ENCODE results near the gene MRTFA.

MRTFA gene

DNA sequence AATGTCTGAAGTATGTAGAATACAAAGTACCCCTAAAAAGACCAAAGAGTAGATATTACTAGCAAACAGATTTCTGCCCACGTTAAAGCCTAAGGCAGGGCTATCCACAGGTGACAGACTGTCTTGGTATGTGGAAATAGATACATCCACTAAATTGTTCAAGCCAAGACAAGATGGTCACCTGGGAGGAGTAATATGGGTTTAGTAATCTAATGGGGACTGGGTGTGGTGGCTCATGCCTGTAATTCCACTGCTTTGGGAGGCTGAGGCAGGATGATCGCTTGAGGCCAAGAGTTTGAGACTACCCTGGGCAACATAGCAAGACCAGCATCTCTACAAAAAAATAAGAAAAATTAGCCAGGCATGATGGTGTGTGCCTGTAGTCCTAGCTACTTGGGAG lies 258.6 kb downstream of the MRTFA start:
- no peak for DNase-seq

DNA sequence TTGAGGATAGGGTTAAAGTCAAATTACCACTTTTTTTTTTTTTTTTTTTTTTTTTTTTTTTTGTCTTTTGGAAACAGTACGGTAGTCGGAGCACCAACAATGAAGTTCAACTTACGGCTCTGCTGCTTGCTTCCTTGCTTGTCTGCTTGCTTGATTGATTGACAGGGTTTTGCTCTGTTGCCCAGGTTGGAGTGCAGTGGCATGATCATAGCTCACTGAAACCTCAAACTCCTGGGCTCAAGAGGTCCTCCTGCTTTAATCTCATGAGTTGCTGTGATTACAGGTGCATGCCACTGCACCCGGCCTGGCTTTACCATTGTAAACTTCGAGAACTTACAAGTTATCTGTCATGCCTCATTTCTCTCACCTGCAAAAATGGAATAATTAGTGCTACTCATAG lies 260.4 kb downstream of the MRTFA start:
- no peak for DNase-seq

DNA sequence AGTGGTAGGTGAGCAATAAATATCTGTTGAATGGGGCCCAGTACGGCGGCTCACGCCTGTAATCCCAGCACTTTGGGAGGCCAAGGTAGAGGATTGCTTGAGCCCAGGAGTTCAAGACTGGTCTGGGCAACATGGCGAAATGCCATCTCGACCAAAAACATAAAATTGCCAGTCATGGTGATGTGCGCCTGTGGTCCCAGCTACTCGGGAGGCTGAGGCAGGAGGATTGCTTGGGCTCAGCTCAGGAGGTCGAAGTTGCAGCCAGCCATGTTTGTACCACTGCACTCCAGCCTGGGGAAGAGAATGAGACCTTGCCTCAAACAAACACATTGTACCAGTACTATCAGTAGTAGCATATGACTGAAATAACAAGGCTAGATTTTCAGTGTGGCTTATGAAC lies 262.0 kb downstream of the MRTFA start:
- no peak for DNase-seq

DNA sequence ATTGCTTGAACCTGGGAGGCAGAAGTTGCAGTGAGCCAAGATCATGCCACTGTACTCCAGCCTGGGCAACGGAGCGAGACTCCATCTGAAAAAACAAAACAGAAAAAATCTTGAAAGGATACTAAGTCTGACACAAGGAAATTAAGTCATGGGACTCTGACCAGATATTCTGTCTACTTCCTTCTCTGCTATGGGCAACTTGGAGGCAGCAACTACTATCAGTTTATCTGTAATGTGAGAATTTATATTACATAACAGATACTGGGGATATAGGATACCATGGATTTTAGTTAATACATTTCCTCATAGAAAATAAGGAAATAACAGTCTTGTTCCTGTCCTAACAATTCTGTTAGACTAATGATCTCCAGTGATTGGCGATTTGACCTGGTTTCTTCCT lies 267.7 kb downstream of the MRTFA start:
- DNase-seq, result no peak

DNA sequence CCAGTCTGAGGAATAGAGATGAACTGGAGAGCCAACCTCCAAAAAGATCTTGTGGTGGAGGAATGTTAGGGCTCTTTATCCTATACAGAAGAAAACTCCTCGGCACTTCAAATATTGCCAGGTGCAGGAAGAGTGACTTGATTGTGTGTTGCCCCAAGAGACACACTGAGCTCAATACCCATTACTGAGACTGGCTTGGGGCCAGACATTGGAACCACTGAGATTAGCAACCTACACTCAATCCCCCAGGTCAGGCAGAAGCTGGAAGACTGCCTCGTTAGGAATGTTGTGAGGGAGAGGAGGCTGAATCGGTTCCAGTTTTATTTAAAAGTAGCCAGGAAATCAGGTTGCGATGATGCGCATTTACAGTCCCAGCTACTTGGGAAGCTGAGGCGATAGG lies 268.5 kb downstream of the MRTFA start:
- no peak for DNase-seq

DNA sequence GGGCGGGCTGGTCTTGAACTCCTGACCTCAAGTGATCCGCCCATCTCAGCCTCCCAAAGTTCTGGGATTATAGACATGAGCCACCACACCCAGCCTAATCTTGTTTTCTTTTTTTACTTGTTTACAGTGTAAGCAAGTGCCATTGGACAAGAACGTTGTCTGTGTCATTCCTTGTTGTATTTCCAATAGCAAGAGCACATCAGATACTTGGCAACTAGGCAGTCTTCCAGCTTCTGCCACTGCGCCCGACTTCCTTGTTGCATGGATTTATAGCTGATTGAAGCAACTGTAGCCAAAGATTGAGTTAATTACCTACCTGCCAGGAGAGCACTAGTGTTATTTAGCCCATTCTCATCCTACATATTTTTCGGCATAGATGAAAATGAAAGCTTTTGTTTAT lies 269.2 kb downstream of the MRTFA start:
- DNase-seq, result no peak

DNA sequence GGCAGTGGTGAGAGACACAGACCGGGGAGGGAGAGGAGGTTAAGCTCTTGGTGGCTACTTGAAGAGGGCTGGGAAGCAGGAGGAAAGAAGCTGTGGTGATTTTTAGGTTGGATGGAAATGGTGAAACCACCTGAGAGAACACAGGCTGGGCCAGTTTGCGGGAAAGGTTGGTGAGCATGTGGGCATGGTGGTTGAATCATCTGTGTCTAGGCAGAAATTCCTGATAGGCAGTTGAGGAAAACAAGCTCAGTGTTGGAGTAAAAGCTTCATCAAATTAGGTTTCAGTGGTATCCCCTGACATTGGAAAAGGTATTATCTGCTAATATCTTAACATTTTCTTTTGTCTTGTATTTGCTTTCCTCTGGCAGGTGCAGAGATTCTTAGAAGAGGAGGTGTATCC lies 270.5 kb downstream of the MRTFA start:
- DNase-seq, result no peak

DNA sequence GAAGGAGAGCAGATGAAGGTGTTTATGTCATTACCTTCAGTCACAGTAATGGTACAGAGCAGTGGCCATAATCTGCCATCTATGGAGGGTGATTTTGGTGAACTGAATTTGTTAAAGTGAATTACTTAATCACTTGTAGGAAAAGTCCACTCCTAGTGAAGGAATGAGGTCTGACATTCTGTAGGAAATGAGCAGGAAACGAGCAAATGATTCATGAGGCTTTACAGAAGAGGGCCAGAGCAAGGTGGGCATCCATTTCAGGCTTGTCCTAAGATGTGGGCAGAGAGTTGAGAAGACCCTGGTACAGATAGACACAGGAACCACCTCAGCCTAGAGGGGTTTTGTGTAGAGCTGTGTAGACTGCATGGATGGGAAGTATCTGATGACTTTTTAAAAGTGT lies 272.1 kb downstream of the MRTFA start:
- no peak for DNase-seq

DNA sequence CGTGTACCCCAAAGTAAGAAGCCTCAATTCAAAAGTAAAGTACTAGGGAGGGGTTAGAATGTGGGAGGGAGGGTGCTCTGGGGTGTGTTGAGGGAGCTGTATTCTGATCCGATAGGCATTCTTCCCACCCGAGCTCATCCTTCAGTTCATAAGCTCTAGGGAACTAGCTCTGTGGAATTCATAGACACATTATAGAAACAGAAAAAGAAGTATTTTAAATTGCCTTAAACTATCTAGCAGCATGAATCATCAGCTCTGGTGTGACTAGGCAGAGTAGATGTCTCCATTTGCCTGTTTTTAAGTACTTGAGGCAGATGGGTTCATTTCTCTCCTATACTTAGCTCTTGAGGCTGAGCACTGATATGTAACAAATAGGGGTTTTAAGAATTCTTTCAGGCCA lies 273.5 kb downstream of the MRTFA start:
- DNase-seq, result no peak

DNA sequence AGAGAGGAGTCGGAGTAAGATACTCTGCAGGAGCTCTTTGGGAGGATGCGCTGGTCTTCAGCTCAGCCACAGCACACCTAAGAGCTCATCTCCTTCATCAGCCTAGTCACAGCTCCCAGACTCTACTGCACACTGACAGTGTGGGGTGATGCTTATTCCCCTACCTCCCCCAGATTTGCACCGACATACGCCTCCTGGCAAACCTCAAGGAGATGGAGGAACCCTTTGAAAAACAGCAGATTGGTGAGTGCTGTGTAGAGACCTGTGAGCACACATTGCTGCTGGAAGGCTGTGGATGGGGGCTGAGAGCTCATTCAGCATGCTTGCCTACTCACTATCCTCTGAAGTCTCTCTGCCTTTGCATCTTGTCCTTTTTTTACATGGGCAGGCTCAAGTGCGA lies 275.4 kb downstream of the MRTFA start:
- DNase-seq, result no peak
